GM06990 (cell line): ENCODE data around the gene MGMT.

Source experiments
- DNase-seq: peaks from one replicate; pipeline ENCODE4 v3.0.0-alpha.2; 2011; ENCODE audit not compliant: insufficient read length; ENCODE audit errors: extremely low read depth
- H3K27me3 ChIP-seq: replicated peaks from 2 replicates; pipeline ENCODE4 v1.6.0; 2011; ENCODE audit warnings: low read length; ENCODE audit not compliant: control insufficient read depth, insufficient read depth
- H3K36me3 ChIP-seq: 2 replicates; pipeline ENCODE4 v1.5.1; 2011; ENCODE audit warnings: low read length; ENCODE audit not compliant: control insufficient read depth, insufficient read depth
- H3K4me3 ChIP-seq: replicated peaks from 2 replicates; pipeline ENCODE4 v1.5.1; 2011; ENCODE audit warnings: low read depth, mild to moderate bottlenecking, control low read depth, low read length
- CTCF ChIP-seq: IDR thresholded peaks from 2 replicates; pipeline ENCODE4 v1.5.1; 2011; ENCODE audit warnings: low read length, control low read depth, mild to moderate bottlenecking, inconsistent platforms; ENCODE audit not compliant: insufficient read depth, poor library complexity, severe bottlenecking

Gene MGMT

DNA sequence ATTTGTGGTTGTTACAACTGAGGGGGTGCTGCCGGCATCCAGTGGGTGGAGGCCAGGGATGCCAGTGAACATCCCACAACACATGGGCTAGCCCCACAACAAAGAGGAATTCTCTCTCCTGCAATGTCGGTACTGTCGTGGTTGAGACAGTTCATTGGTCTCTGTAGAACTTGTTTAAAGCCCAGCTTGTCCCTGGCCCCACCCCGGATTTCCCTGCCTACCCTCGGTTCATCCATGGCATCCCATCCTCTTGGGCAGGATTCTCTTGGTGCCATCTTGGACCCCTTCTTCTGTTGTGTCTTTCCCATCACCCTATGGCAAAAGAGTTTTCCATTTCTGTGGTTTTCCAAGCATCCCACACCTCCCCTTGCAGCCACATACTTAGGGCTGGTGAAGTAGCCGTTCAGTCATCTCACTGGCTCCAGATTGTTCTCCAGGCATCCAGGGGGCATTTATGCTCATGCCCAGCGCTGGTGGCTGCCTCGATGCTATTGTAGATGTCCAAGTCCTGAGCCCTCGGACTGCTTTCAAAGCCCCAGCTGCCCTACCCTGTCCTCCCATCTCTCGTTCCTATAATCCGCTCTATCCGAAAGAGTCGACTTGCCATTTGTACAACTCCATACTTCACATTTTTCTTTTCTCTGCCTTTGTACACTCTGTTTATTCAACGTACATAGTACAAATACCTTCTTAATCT, 39.2 kb downstream of the MGMT start:
- Histone ChIP-seq H3K27me3 (no peaks in the 10 kb centered on the region), H3K4me3 (no peak overlapping the region), H3K36me3 (no peaks in the 10 kb centered on the region)
- no peak for DNase-seq
- no peak for TF ChIP-seq CTCF

DNA sequence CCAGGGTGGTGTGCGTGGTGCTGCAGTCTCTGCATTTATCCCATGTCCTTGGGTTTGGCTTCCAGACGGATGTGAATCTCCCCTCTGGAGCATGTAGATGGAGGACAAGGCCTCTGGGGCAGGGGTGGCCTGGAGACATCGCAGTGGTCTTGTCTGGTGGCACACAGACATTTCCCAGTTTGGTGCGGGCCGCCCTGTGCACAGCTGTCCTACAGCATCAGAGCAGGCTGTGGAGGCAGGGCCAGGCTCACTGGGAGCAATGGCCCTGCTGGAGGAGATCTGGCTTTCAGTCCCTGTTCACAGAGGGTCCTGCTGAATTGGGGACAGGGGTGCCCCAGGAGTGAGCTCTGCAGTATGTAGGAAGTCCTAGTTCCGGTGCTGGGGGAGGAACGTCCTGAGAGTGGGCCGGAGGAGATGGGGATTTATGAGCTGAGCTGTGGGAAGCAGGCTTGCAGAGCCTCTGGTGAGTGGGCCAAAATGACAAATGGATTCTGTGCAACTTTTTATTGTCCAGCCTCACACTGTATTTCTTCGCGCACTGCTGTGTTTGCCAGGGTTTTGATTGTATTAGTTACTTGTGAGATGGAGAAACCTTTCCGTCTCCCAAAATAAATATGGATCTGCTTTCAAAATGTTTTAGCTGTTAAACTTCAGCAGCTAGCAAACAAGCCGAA, 40.3 kb downstream of the MGMT start:
- no peak for DNase-seq
- no peaks in the 10 kb centered on the region for H3K27me3 ChIP-seq
- TF ChIP-seq CTCF: no peak

GRCh38 chr10:129509155-129509554, 42.1 kb downstream of the MGMT start:
- Histone ChIP-seq H3K4me3 (no peak overlapping the region), H3K27me3 (no peaks in the 10 kb centered on the region), H3K36me3 (no peaks in the 10 kb centered on the region)
- no peak for DNase-seq
- TF ChIP-seq CTCF: no peak

More for the DNA sequence above, 40.3 kb downstream of the MGMT start:
- no peaks in the 10 kb centered on the region for H3K36me3 ChIP-seq
- H3K4me3 ChIP-seq: no peak overlapping the region

DNA sequence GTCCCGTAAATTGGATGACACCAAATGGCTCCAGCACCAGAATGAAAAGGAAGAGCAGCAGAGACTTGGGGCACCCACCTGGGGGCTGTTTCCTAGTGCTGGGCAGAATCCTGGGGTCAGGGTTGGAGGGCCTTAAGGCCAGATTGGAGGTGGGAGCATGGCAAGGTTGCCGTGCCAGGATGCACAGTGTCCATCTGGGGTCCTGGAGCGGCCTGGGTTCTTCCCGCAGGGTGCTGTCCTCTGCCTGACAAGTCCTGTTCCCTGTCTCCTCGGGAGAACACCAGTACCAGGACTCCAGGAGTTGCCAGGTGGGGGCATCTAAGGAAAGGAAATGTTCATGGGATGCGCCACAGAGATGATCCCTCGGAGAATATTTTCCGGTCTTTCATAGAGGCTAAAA, 42.8 kb downstream of the MGMT start:
- no peak for DNase-seq

DNA sequence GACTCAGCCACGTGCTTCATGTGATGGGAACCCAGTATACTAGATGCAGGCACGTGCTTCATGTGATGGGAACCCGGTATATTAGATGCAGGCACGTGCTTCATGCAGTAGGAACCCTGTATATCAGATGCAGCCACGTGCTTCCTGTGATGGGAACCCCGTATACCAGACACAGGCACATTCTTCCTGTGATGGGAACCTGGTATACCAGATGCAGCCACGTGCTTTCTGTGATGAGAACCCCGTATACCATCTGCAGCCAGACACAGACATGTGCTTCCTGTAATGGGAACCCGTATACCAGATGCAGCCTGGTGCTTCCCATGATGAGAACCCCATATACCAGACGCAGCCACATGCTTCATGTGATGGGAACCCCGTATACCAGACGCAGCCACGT, 44.0 kb downstream of the MGMT start:
- no peak for DNase-seq
- no peaks in the 10 kb centered on the region for H3K36me3 ChIP-seq
- H3K4me3 ChIP-seq: no peak overlapping the region
- H3K27me3 ChIP-seq: no peaks in the 10 kb centered on the region
- no peak for TF ChIP-seq CTCF

More for the DNA sequence above, 42.8 kb downstream of the MGMT start:
- Histone ChIP-seq H3K36me3 (no peaks in the 10 kb centered on the region), H3K27me3 (no peaks in the 10 kb centered on the region), H3K4me3 (no peak overlapping the region)
- TF ChIP-seq CTCF: no peak
